ENCODE measurements around the gene HOMER3.

Gene HOMER3

DNA sequence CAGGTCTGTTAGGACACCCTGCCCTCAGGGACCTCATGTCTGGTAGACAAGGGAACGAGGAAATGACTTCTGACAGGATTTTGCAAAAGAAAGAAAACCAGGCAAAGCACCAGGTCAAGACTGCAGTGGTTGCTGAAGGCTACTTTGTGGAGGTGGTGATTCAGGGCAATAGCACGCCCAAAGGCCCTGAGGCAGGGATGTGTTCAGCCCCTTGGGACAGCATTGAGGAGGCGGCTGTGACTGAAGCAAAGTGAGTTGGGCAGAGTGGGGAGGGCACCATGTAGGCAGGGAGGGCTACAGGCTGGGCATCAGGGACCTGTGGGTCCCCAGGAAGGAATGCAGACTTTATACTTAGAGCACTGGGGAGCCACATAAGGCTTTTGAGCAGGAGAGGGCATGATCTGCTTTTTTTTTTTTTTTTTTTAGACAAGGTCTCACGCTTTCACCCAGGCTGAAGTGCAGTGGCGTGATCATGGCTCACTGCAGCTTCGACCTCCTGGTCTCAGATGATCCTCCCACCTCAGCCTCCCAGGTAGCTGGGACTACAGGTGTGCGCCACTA is 10.8 kb upstream of the HOMER3 start:
- H3K4me1 ChIP-seq (ENCODE audit: control insufficient read depth in 1 of 2, insufficient read depth in 2 of 2, low read length in 2 of 2): no peaks in the 10 kb centered on the region
- no peak overlapping the region for H3K4me3 ChIP-seq (ENCODE audit: low read depth in 1 of 2, low read length in 2 of 2)
- no peaks in the 10 kb centered on the region for H3K27me3 ChIP-seq (ENCODE audit: low read depth, low read length)
- no peak overlapping the region for H3K27ac ChIP-seq (ENCODE audit: low read length)
- no peaks in the 10 kb centered on the region for H3K36me3 ChIP-seq (ENCODE audit: control insufficient read depth in 1 of 2, insufficient read depth in 2 of 2, low read length in 2 of 2)
- no peaks in the 10 kb centered on the region for H3K9me3 ChIP-seq (ENCODE audit: control insufficient read depth in 1 of 2, low read length in 2 of 2)

- no peaks in the 10 kb centered on the region for H3K4me1 ChIP-seq (ENCODE audit: control insufficient read depth in 1 of 2, insufficient read depth in 2 of 2, low read length in 2 of 2)
- H3K36me3 ChIP-seq (ENCODE audit: control insufficient read depth in 1 of 2, insufficient read depth in 2 of 2, low read length in 2 of 2): no peaks in the 10 kb centered on the region
- no peak overlapping the region for H3K27ac ChIP-seq (ENCODE audit: low read length)
- no peaks in the 10 kb centered on the region for H3K27me3 ChIP-seq (ENCODE audit: low read depth, low read length)
- no peak overlapping the region for H3K4me3 ChIP-seq (ENCODE audit: low read depth in 1 of 2, low read length in 2 of 2)
- H3K9me3 ChIP-seq (ENCODE audit: control insufficient read depth in 1 of 2, low read length in 2 of 2): no peaks in the 10 kb centered on the region
Measured at GRCh38 chr19:18949858-18950257, 8.8 kb upstream of the HOMER3 start.

DNA sequence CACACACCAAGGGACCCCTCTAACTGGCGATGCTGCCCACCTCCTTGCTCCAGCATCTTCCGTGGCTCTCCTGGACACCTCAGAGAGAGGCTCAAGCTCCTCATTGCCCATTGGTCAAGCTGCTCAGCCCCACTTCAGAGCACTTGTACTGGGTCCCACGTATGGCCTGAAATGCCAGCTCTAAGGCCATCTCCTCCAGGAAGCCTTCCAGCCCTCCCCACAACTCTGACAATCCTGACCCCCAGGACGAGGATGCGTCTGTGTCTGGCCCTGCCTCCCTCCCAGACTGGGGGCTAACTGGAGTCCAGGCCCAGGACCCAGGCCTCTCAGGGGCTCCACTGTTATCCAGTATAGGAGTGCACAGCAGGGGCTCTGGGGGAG is 7.9 kb upstream of the HOMER3 start:
- Histone ChIP-seq H3K27ac (ENCODE audit: low read length) (no peak overlapping the region), H3K4me1 (ENCODE audit: control insufficient read depth in 1 of 2, insufficient read depth in 2 of 2, low read length in 2 of 2) (no peaks in the 10 kb centered on the region), H3K36me3 (ENCODE audit: control insufficient read depth in 1 of 2, insufficient read depth in 2 of 2, low read length in 2 of 2) (no peaks in the 10 kb centered on the region), H3K9me3 (ENCODE audit: control insufficient read depth in 1 of 2, low read length in 2 of 2) (no peaks in the 10 kb centered on the region), H3K27me3 (ENCODE audit: low read depth, low read length) (no peaks in the 10 kb centered on the region), H3K4me3 (ENCODE audit: low read depth in 1 of 2, low read length in 2 of 2) (no peak overlapping the region)

GRCh38 chr19:18948075-18948975 is 7.3 kb upstream of the HOMER3 start:
- no peaks in the 10 kb centered on the region for H3K36me3 ChIP-seq (ENCODE audit: control insufficient read depth in 1 of 2, insufficient read depth in 2 of 2, low read length in 2 of 2)
- no peak overlapping the region for H3K4me3 ChIP-seq (ENCODE audit: low read depth in 1 of 2, low read length in 2 of 2)
- H3K9me3 ChIP-seq (ENCODE audit: control insufficient read depth in 1 of 2, low read length in 2 of 2): no peaks in the 10 kb centered on the region
- no peaks in the 10 kb centered on the region for H3K4me1 ChIP-seq (ENCODE audit: control insufficient read depth in 1 of 2, insufficient read depth in 2 of 2, low read length in 2 of 2)
- no peak overlapping the region for H3K27ac ChIP-seq (ENCODE audit: low read length)
- no peaks in the 10 kb centered on the region for H3K27me3 ChIP-seq (ENCODE audit: low read depth, low read length)

- no peaks in the 10 kb centered on the region for H3K4me1 ChIP-seq (ENCODE audit: control insufficient read depth in 1 of 2, insufficient read depth in 2 of 2, low read length in 2 of 2)
- no peaks in the 10 kb centered on the region for H3K36me3 ChIP-seq (ENCODE audit: control insufficient read depth in 1 of 2, insufficient read depth in 2 of 2, low read length in 2 of 2)
Measured at GRCh38 chr19:18946918-18947317, 5.9 kb upstream of the HOMER3 start.

GRCh38 chr19:18946335-18946734 is 5.3 kb upstream of the HOMER3 start:
- no peaks in the 10 kb centered on the region for H3K9me3 ChIP-seq (ENCODE audit: control insufficient read depth in 1 of 2, low read length in 2 of 2)
- no peaks in the 10 kb centered on the region for H3K4me1 ChIP-seq (ENCODE audit: control insufficient read depth in 1 of 2, insufficient read depth in 2 of 2, low read length in 2 of 2)
- no peaks in the 10 kb centered on the region for H3K36me3 ChIP-seq (ENCODE audit: control insufficient read depth in 1 of 2, insufficient read depth in 2 of 2, low read length in 2 of 2)
- no peaks in the 10 kb centered on the region for H3K27me3 ChIP-seq (ENCODE audit: low read depth, low read length)
- H3K27ac ChIP-seq (ENCODE audit: low read length): no peak overlapping the region
- no peak overlapping the region for H3K4me3 ChIP-seq (ENCODE audit: low read depth in 1 of 2, low read length in 2 of 2)

More at GRCh38 chr19:18946918-18947317, 5.9 kb upstream of the HOMER3 start:
- no peak overlapping the region for H3K4me3 ChIP-seq (ENCODE audit: low read depth in 1 of 2, low read length in 2 of 2)
- no peak overlapping the region for H3K27ac ChIP-seq (ENCODE audit: low read length)
- H3K27me3 ChIP-seq (ENCODE audit: low read depth, low read length): no peaks in the 10 kb centered on the region
- H3K9me3 ChIP-seq (ENCODE audit: control insufficient read depth in 1 of 2, low read length in 2 of 2): no peaks in the 10 kb centered on the region

DNA sequence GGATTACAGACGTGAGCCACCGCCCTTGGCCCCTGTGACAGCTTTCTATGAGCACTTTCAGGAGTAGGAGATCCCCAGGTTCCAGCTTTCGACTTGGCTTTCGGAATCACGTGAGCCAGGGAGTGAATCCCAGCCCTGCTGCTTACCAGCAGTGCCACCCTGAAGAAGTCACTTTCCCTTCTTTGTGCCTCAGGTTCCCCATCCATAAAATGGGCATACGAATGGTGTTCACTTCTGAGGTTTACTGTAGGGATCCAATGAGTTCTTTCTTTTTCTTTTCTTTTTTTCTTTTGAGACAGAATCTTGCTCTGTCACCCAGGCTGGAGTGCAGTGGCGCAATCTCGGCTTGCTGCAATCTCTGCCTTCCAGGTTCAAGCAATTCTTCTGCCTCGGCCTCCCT is 4.3 kb upstream of the HOMER3 start:
- Histone ChIP-seq H3K27me3 (ENCODE audit: low read depth, low read length) (no peaks in the 10 kb centered on the region), H3K9me3 (ENCODE audit: control insufficient read depth in 1 of 2, low read length in 2 of 2) (no peaks in the 10 kb centered on the region), H3K27ac (ENCODE audit: low read length) (no peak overlapping the region), H3K4me3 (ENCODE audit: low read depth in 1 of 2, low read length in 2 of 2) (no peak overlapping the region), H3K36me3 (ENCODE audit: control insufficient read depth in 1 of 2, insufficient read depth in 2 of 2, low read length in 2 of 2) (no peaks in the 10 kb centered on the region), H3K4me1 (ENCODE audit: control insufficient read depth in 1 of 2, insufficient read depth in 2 of 2, low read length in 2 of 2) (no peaks in the 10 kb centered on the region)

GRCh38 chr19:18943465-18943864 is 2.4 kb upstream of the HOMER3 start:
- Histone ChIP-seq H3K36me3 (ENCODE audit: control insufficient read depth in 1 of 2, insufficient read depth in 2 of 2, low read length in 2 of 2) (no peaks in the 10 kb centered on the region), H3K4me3 (ENCODE audit: low read depth in 1 of 2, low read length in 2 of 2) (no peak overlapping the region), H3K9me3 (ENCODE audit: control insufficient read depth in 1 of 2, low read length in 2 of 2) (no peaks in the 10 kb centered on the region), H3K4me1 (ENCODE audit: control insufficient read depth in 1 of 2, insufficient read depth in 2 of 2, low read length in 2 of 2) (peaks cover 0 to 6% of the 10 kb centered on the region in 2 donors), H3K27me3 (ENCODE audit: low read depth, low read length) (no peaks in the 10 kb centered on the region), H3K27ac (ENCODE audit: low read length) (no peak overlapping the region)

- Histone ChIP-seq H3K4me3 (ENCODE audit: low read depth in 1 of 2, low read length in 2 of 2) (no peak overlapping the region), H3K36me3 (ENCODE audit: control insufficient read depth in 1 of 2, insufficient read depth in 2 of 2, low read length in 2 of 2) (no peaks in the 10 kb centered on the region), H3K4me1 (ENCODE audit: control insufficient read depth in 1 of 2, insufficient read depth in 2 of 2, low read length in 2 of 2) (peaks cover 0 to 6% of the 10 kb centered on the region in 2 donors), H3K27ac (ENCODE audit: low read length) (no peak overlapping the region), H3K27me3 (ENCODE audit: low read depth, low read length) (no peaks in the 10 kb centered on the region), H3K9me3 (ENCODE audit: control insufficient read depth in 1 of 2, low read length in 2 of 2) (no peaks in the 10 kb centered on the region)
Measured at GRCh38 chr19:18942692-18943091, 1.7 kb upstream of the HOMER3 start.

GRCh38 chr19:18941628-18942354 is 774 bp upstream of the HOMER3 start:
- Histone ChIP-seq H3K4me1 (ENCODE audit: control insufficient read depth in 1 of 2, insufficient read depth in 2 of 2, low read length in 2 of 2) (peaks cover 0 to 6% of the 10 kb centered on the region in 2 donors), H3K27ac (ENCODE audit: low read length) (no peak overlapping the region), H3K27me3 (ENCODE audit: low read depth, low read length) (no peaks in the 10 kb centered on the region), H3K9me3 (ENCODE audit: control insufficient read depth in 1 of 2, low read length in 2 of 2) (no peaks in the 10 kb centered on the region), H3K36me3 (ENCODE audit: control insufficient read depth in 1 of 2, insufficient read depth in 2 of 2, low read length in 2 of 2) (no peaks in the 10 kb centered on the region), H3K4me3 (ENCODE audit: low read depth in 1 of 2, low read length in 2 of 2) (peak overlapping the region in 1 of 2 donors; percentile 33)

- H3K36me3 ChIP-seq (ENCODE audit: control insufficient read depth in 1 of 2, insufficient read depth in 2 of 2, low read length in 2 of 2): no peaks in the 10 kb centered on the region
- no peaks in the 10 kb centered on the region for H3K27me3 ChIP-seq (ENCODE audit: low read depth, low read length)
- H3K27ac ChIP-seq (ENCODE audit: low read length): no peak overlapping the region
- H3K9me3 ChIP-seq (ENCODE audit: control insufficient read depth in 1 of 2, low read length in 2 of 2): no peaks in the 10 kb centered on the region
- peak overlapping the region; percentile 62 to 68 for H3K4me3 ChIP-seq (ENCODE audit: low read depth in 1 of 2, low read length in 2 of 2)
- H3K4me1 ChIP-seq (ENCODE audit: control insufficient read depth in 1 of 2, insufficient read depth in 2 of 2, low read length in 2 of 2): peaks cover 0 to 6% of the 10 kb centered on the region in 2 donors
Measured at GRCh38 chr19:18939922-18940768, 872 bp downstream of the HOMER3 start.
